Measurements from ENCODE around the gene CALY.

The CALY gene

GRCh38 chr10:133302230-133302629, 34.5 kb downstream of the CALY start:
- Histone ChIP-seq H3K36me3 (ENCODE audit: insufficient read depth) (no peaks in the 10 kb centered on the region; the same call in 1 of the 2 replicates), H3K4me2 (no peak overlapping the region)

DNA sequence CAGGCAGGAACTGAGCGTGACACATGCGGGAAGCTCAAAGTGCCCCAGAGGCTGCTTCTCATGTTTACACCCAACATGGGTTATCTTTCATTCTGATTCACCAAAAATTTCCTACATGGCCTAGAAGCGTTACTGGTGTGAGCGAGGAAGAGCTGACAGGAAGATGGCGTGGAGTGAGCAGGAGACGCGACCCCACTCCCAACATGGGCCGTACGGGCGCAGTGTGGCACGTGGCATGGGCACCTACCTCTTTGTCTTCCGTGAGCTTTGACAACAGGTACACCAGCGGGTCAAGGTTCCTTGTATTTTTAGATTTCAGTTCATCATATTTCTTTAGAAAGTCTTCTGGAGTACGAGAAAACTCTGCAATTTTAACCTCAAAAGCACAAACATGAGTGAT, 37.0 kb downstream of the CALY start:
- H3K4me1 ChIP-seq (ENCODE audit: low read depth, poor library complexity, severe bottlenecking), result no peaks in the 10 kb centered on the region
- TF ChIP-seq, protein P1, sequence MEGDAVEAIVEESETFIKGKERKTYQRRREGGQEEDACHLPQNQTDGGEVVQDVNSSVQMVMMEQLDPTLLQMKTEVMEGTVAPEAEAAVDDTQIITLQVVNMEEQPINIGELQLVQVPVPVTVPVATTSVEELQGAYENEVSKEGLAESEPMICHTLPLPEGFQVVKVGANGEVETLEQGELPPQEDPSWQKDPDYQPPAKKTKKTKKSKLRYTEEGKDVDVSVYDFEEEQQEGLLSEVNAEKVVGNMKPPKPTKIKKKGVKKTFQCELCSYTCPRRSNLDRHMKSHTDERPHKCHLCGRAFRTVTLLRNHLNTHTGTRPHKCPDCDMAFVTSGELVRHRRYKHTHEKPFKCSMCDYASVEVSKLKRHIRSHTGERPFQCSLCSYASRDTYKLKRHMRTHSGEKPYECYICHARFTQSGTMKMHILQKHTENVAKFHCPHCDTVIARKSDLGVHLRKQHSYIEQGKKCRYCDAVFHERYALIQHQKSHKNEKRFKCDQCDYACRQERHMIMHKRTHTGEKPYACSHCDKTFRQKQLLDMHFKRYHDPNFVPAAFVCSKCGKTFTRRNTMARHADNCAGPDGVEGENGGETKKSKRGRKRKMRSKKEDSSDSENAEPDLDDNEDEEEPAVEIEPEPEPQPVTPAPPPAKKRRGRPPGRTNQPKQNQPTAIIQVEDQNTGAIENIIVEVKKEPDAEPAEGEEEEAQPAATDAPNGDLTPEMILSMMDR (conservative IDR thresholded peaks at IDR 0.05; ENCODE audit: low read depth, low read length), result no peak
- H3K27me3 ChIP-seq (ENCODE audit: insufficient read depth, low read depth), result no peaks in the 10 kb centered on the region
- no peak overlapping the region for H3K4me3 ChIP-seq (IDR thresholded peaks at IDR 0.05; ENCODE audit: insufficient read depth, low read depth, low read length)
- no peak overlapping the region for H2AFZ ChIP-seq (ENCODE audit: low read depth)
- no peak overlapping the region for H3K4me2 ChIP-seq
- peaks cover 12% of the 10 kb centered on the region; the same call in 1 of the 2 replicates for H3K79me2 ChIP-seq (ENCODE audit: insufficient read depth, low read depth)
- no peak overlapping the region for H3K9ac ChIP-seq
- no peaks in the 10 kb centered on the region for H4K20me1 ChIP-seq (ENCODE audit: insufficient read depth)
- H3K27ac ChIP-seq, result no peak overlapping the region
- H3K36me3 ChIP-seq (ENCODE audit: insufficient read depth), result no peaks in the 10 kb centered on the region; the same call in 1 of the 2 replicates

More at GRCh38 chr10:133302230-133302629, 34.5 kb downstream of the CALY start:
- no peak overlapping the region for H3K4me3 ChIP-seq (IDR thresholded peaks at IDR 0.05; ENCODE audit: insufficient read depth, low read depth, low read length)
- no peak overlapping the region for H3K27ac ChIP-seq
- H4K20me1 ChIP-seq (ENCODE audit: insufficient read depth), result no peaks in the 10 kb centered on the region
- no peak overlapping the region for H3K9ac ChIP-seq
- TF ChIP-seq, protein P1 (conservative IDR thresholded peaks at IDR 0.05; ENCODE audit: low read depth, low read length), result no peak
- H3K79me2 ChIP-seq (ENCODE audit: insufficient read depth, low read depth), result peaks cover 31% of the 10 kb centered on the region; the same call in 1 of the 2 replicates
- no peak overlapping the region for H2AFZ ChIP-seq (ENCODE audit: low read depth)
- no peaks in the 10 kb centered on the region for H3K27me3 ChIP-seq (ENCODE audit: insufficient read depth, low read depth)
- H3K4me1 ChIP-seq (ENCODE audit: low read depth, poor library complexity, severe bottlenecking), result peaks cover 5% of the 10 kb centered on the region

- Histone ChIP-seq H4K20me1 (ENCODE audit: insufficient read depth) (no peaks in the 10 kb centered on the region), H3K36me3 (ENCODE audit: insufficient read depth) (no peaks in the 10 kb centered on the region; the same call in 1 of the 2 replicates), H3K4me2 (no peak overlapping the region), H3K27me3 (ENCODE audit: insufficient read depth, low read depth) (no peaks in the 10 kb centered on the region), H3K4me3 (IDR thresholded peaks at IDR 0.05; ENCODE audit: insufficient read depth, low read depth, low read length) (no peak overlapping the region), H3K27ac (no peak overlapping the region), H3K4me1 (ENCODE audit: low read depth, poor library complexity, severe bottlenecking) (no peaks in the 10 kb centered on the region), H3K79me2 (ENCODE audit: insufficient read depth, low read depth) (peaks cover 7% of the 10 kb centered on the region; the same call in 1 of the 2 replicates), H3K9ac (no peak overlapping the region), H2AFZ (ENCODE audit: low read depth) (no peak overlapping the region)
- TF ChIP-seq, protein P1 (conservative IDR thresholded peaks at IDR 0.05; ENCODE audit: low read depth, low read length), result no peak
Measured at GRCh38 chr10:133299224-133299623, 37.5 kb downstream of the CALY start.

- Histone ChIP-seq H3K4me3 (IDR thresholded peaks at IDR 0.05; ENCODE audit: insufficient read depth, low read depth, low read length) (no peak overlapping the region), H3K79me2 (ENCODE audit: insufficient read depth, low read depth) (no peaks in the 10 kb centered on the region), H3K9ac (no peak overlapping the region), H4K20me1 (ENCODE audit: insufficient read depth) (no peaks in the 10 kb centered on the region), H3K27ac (no peak overlapping the region), H3K4me2 (no peak overlapping the region), H2AFZ (ENCODE audit: low read depth) (no peak overlapping the region), H3K36me3 (ENCODE audit: insufficient read depth) (no peaks in the 10 kb centered on the region; the same call in 1 of the 2 replicates), H3K4me1 (ENCODE audit: low read depth, poor library complexity, severe bottlenecking) (no peaks in the 10 kb centered on the region), H3K27me3 (ENCODE audit: insufficient read depth, low read depth) (no peaks in the 10 kb centered on the region)
- TF ChIP-seq, protein P1 (conservative IDR thresholded peaks at IDR 0.05; ENCODE audit: low read depth, low read length), result no peak
Measured at GRCh38 chr10:133298466-133298865, 38.2 kb downstream of the CALY start.

Measured in KMS-11 (cell line).